Regular cardiac myocyte (primary cell): ENCODE data around the gene PPHLN1. TPM values are rescaled to one million over a fixed set of nuclear protein-coding genes. Genes with fewer than 3 reads are reported as not detected.

Experiments used
- total RNA-seq: library from RNA; depleted of rRNA; stranded (reverse); fragments of >200 nt; gene quantifications from 2 replicates; pipeline ENCODE4 v1.2.3, GENCODE V29; 2014

Gene PPHLN1, protein sequence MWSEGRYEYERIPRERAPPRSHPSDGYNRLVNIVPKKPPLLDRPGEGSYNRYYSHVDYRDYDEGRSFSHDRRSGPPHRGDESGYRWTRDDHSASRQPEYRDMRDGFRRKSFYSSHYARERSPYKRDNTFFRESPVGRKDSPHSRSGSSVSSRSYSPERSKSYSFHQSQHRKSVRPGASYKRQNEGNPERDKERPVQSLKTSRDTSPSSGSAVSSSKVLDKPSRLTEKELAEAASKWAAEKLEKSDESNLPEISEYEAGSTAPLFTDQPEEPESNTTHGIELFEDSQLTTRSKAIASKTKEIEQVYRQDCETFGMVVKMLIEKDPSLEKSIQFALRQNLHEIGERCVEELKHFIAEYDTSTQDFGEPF
- 73.9 and 74.0 TPM in 2 replicates for total RNA-seq

DNA sequence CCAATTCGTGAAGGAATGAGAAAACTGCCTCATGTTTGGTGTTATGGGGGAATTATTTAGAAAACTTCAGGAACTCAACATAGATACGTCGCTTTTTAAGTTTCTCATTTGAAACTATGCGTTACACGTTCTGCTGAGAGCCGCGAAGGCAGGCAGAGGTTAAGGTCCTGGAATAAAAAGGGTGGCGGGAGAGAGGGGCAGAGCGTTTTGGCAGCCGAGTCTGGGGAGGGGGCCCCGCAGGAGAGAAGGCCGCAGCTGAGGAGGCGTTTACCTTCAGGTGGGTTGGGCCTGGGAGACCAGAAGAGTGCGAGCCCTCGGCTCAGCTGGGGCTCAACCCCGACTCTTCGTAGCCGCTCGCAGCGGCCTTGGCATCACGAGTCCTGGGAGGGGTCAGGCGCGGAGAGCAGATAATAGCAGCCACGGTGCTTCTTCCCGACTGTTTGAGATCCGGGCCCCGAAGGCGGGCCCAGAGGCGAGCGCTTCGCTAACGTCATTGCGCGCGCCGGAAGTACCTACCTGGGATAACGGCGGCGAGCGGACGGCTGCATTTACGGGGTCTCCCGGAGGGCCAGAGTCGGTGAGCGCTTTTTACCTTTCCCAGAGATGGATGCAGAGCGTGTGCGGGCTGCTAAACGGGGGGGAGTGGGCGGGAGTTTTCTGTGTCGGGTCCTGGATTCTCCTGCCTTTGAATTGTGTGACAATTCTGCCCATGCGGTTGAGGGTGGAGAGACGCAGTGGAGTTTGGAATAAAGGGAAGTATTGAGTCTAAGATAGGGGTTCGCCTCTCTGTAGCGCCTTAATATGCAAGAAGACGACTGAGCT is at the start of gene PPHLN1, which contains the start of gene ZCRB1:
TSS of gene PPHLN1 (plus strand) at position 515 of the 822 bp plus-strand sequence. CDS start 9,736 bp downstream, outside the sequence.
TSS of gene ZCRB1 (minus strand) at position 442 of the 822 bp plus-strand sequence. CDS start 1,992 bp downstream, outside the sequence.

Other genes with a start within 250 kb of the PPHLN1 start
- 9.6 and 19.2 TPM in 2 replicates for gene GXYLT1, start 181.3 kb upstream of the PPHLN1 start, total RNA-seq
- 11.3 and 20.3 TPM in 2 replicates for gene YAF2, start 87.9 kb upstream of the PPHLN1 start, total RNA-seq
- 22.4 and 22.6 TPM in 2 replicates for gene ZCRB1, start 73 bp upstream of the PPHLN1 start, total RNA-seq